ENCODE measurements around the gene EGFR. TPM values are rescaled to one million over a fixed set of nuclear protein-coding genes. Genes with fewer than 3 reads are reported as not detected.

EGFR gene
- total and polyA plus RNA-seq, 12 donors, result 7.0 to 111 (median 71.6) TPM

DNA sequence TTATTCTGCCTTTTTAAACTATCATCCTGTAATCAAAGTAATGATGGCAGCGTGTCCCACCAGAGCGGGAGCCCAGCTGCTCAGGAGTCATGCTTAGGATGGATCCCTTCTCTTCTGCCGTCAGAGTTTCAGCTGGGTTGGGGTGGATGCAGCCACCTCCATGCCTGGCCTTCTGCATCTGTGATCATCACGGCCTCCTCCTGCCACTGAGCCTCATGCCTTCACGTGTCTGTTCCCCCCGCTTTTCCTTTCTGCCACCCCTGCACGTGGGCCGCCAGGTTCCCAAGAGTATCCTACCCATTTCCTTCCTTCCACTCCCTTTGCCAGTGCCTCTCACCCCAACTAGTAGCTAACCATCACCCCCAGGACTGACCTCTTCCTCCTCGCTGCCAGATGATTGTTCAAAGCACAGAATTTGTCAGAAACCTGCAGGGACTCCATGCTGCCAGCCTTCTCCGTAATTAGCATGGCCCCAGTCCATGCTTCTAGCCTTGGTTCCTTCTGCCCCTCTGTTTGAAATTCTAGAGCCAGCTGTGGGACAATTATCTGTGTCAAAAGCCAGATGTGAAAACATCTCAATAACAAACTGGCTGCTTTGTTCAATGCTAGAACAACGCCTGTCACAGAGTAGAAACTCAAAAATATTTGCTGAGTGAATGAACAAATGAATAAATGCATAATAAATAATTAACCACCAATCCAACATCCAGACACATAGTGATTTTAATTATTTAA is 151.7 kb downstream of the EGFR start:
- 79 to 90% (median 84%) methylated on average over 11 of the region's 11 CpGs for WGBS, 4 donors
- H3K4me3 ChIP-seq, result no peak overlapping the region
- DNase-seq, result no peak
- intact Hi-C loops (cut with DNase I), result no loop called here
- H3K27me3 ChIP-seq, result no peaks in the 10 kb centered on the region
- H3K9me3 ChIP-seq (replicated peaks in 1 of 3), result no peaks in the 10 kb centered on the region
- no peaks in the 10 kb centered on the region for H3K4me1 ChIP-seq (replicated peaks in 1 of 2)
- TF ChIP-seq, protein P1, sequence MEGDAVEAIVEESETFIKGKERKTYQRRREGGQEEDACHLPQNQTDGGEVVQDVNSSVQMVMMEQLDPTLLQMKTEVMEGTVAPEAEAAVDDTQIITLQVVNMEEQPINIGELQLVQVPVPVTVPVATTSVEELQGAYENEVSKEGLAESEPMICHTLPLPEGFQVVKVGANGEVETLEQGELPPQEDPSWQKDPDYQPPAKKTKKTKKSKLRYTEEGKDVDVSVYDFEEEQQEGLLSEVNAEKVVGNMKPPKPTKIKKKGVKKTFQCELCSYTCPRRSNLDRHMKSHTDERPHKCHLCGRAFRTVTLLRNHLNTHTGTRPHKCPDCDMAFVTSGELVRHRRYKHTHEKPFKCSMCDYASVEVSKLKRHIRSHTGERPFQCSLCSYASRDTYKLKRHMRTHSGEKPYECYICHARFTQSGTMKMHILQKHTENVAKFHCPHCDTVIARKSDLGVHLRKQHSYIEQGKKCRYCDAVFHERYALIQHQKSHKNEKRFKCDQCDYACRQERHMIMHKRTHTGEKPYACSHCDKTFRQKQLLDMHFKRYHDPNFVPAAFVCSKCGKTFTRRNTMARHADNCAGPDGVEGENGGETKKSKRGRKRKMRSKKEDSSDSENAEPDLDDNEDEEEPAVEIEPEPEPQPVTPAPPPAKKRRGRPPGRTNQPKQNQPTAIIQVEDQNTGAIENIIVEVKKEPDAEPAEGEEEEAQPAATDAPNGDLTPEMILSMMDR (IDR thresholded peaks at IDR 0.05), result no peak
- TF ChIP-seq POLR2A (IDR thresholded peaks at IDR 0.05), result no peak
- H3K27ac ChIP-seq, result no peak overlapping the region
- H3K36me3 ChIP-seq (replicated peaks in 1 of 2), result peaks cover 0 to 52% of the 10 kb centered on the region in 2 donors

DNA sequence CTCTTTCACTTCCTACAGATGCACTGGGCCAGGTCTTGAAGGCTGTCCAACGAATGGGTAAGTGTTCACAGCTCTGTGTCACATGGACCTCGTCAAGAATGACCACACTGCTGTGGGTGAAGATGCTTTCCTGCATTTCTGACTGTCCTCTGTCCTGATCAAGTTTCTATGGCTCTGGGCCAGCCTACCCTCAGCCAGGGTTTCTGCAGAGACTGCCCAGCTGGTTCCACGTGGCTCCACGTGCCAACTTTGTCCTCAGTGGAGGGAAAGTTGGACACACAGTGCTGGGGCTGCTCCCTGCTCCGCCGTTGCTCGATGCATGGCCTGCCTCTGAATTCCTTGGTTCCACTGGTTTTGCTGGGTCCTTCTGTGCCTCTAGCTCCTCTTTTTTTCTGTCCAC is 152.3 kb downstream of the EGFR start:
- no peak overlapping the region for H3K4me3 ChIP-seq
- DNase-seq, result no peak
- peaks cover 0 to 49% of the 10 kb centered on the region in 2 donors for H3K36me3 ChIP-seq (replicated peaks in 1 of 2)
- TF ChIP-seq, protein P1 (IDR thresholded peaks at IDR 0.05), result no peak
- no peak for TF ChIP-seq POLR2A (IDR thresholded peaks at IDR 0.05)
- H3K4me1 ChIP-seq (replicated peaks in 1 of 2), result no peaks in the 10 kb centered on the region
- intact Hi-C loops (cut with DNase I), result no loop called here
- H3K27me3 ChIP-seq, result no peaks in the 10 kb centered on the region
- H3K27ac ChIP-seq, result no peak overlapping the region
- H3K9me3 ChIP-seq (replicated peaks in 1 of 3), result no peaks in the 10 kb centered on the region
- 88 to 93% (median 91%) methylated on average over 7 of the region's 7 CpGs for WGBS, 4 donors

DNA sequence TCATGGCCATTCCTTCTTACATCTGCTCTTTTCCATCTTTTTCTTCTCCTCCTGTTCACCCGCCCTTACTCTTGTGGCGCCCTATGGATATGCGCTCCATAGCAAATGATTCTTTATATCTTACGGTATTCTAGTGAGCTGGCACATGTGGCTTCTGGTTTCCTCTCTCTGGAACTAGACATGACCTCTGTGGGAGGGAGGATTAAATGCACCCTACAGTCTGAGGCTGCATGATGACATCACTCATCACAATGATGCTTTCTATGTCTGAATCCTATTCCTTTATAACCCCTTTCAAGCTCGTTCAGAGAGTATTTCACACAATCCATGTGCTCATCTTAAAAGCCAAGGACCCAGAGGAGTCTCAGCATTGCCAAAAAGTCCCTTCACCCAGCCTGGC is 153.3 kb downstream of the EGFR start:
- Histone ChIP-seq H3K9me3 (replicated peaks in 1 of 3) (no peaks in the 10 kb centered on the region), H3K4me1 (replicated peaks in 1 of 2) (peaks cover 0 to under 1% of the 10 kb centered on the region in 2 donors), H3K27me3 (no peaks in the 10 kb centered on the region), H3K4me3 (no peak overlapping the region), H3K36me3 (replicated peaks in 1 of 2) (peaks cover 0 to 49% of the 10 kb centered on the region in 2 donors), H3K27ac (no peak overlapping the region)
- intact Hi-C loops (cut with DNase I), result no loop called here
- WGBS, 4 donors, result 89 to 98% (median 92%) methylated on average over 5 of the region's 5 CpGs
- no peak for TF ChIP-seq POLR2A (IDR thresholded peaks at IDR 0.05)
- TF ChIP-seq, protein P1 (IDR thresholded peaks at IDR 0.05), result no peak
- no peak for DNase-seq

DNA sequence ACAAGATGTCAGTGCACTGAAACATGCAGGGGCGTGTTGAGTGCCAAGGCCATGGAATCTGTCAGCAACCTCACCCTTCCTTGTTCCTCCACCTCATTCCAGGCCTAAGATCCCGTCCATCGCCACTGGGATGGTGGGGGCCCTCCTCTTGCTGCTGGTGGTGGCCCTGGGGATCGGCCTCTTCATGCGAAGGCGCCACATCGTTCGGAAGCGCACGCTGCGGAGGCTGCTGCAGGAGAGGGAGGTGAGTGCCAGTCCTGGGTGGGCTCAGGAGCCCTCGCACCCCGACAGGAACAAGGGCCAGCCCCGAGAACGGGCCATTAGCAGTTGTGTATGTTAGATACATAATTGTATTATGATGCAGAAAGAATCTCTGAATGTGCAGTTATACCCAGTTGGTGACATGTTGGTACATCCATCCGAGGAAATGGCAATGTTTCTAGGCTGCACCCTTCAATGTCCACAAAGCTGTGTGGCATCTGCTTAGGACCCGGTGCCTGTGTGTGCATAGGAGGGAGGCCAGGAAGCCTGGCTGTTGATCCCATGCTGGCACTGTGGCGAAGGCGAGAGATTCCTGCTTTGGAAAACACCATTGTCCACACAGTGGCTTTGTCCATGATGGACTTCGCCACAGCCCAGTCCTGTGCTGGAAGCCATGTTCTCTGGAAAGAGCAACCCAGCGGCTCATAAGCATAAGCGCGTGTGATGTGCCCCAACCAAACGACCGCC is 154.2 kb downstream of the EGFR start:
- 94 to 96% (median 95%) methylated on average over 20 to 25 of the region's 25 CpGs for WGBS, 4 donors
- Histone ChIP-seq H3K4me3 (no peak overlapping the region), H3K4me1 (replicated peaks in 1 of 2) (peaks cover 0 to 5% of the 10 kb centered on the region in 2 donors), H3K9me3 (replicated peaks in 1 of 3) (no peaks in the 10 kb centered on the region), H3K27me3 (no peaks in the 10 kb centered on the region), H3K27ac (no peak overlapping the region), H3K36me3 (replicated peaks in 1 of 2) (peaks cover 0 to 49% of the 10 kb centered on the region in 2 donors)
- intact Hi-C loops (cut with DNase I), result no loop called here
- no peak for TF ChIP-seq POLR2A (IDR thresholded peaks at IDR 0.05)
- TF ChIP-seq, protein P1 (IDR thresholded peaks at IDR 0.05), result no peak
- no peak for DNase-seq

Measured in adrenal gland (tissue), 12 donors.